Small intestine (tissue), 7 donors: ENCODE results near the gene UBE2I. TPM values are rescaled to one million over a fixed set of nuclear protein-coding genes. Genes with fewer than 3 reads are reported as not detected.

Experiments used
- DNase-seq, 2 donors: peaks; one replicate each; pipeline versions ENCODE4 v3.0.0 to v3.0.0-alpha.2; 2013
- FAIRE-seq: peaks from 2 replicates; lab custom pipeline; 2012; peaks lifted over from hg19 to GRCh38; lab: Jason Lieb, UNC
- H3K27ac ChIP-seq, 3 donors: one replicate each; pipeline ENCODE4 v1.5.1; 2013; ENCODE audit warnings: low read length in 2 of 3, mild to moderate bottlenecking in 2 of 3, control low read depth in 1 of 3, inconsistent platforms in 1 of 3, low read depth in 1 of 3, moderate library complexity in 1 of 3
- H3K27me3 ChIP-seq, 3 donors: one replicate each; pipeline ENCODE4 v1.6.1; 2013; ENCODE audit warnings: low read length in 3 of 3, inconsistent platforms in 1 of 3; ENCODE audit not compliant: control insufficient read depth in 3 of 3, insufficient read depth in 3 of 3
- H3K36me3 ChIP-seq, 3 donors: one replicate each; pipeline ENCODE4 v1.6.1; 2013; ENCODE audit warnings: low read length in 3 of 3, inconsistent platforms in 1 of 3, low read depth in 1 of 3, mild to moderate bottlenecking in 1 of 3, moderate library complexity in 1 of 3; ENCODE audit not compliant: control insufficient read depth in 3 of 3, insufficient read depth in 2 of 3
- H3K4me1 ChIP-seq, 3 donors: one replicate each; pipeline ENCODE4 v1.6.1; 2013; ENCODE audit warnings: low read length in 2 of 3, inconsistent platforms in 1 of 3, low read depth in 1 of 3, mild to moderate bottlenecking in 1 of 3, moderate library complexity in 1 of 3; ENCODE audit not compliant: control insufficient read depth in 3 of 3, insufficient read depth in 2 of 3
- H3K4me3 ChIP-seq, 3 donors: one replicate each; pipeline ENCODE4 v1.5.1; 2013; ENCODE audit warnings: low read length in 3 of 3, control low read depth in 1 of 3, inconsistent platforms in 1 of 3, low read depth in 1 of 3, mild to moderate bottlenecking in 1 of 3, moderate library complexity in 1 of 3
- H3K9me3 ChIP-seq, 2 donors: one replicate each; pipeline ENCODE4 v1.6.1; 2013; ENCODE audit warnings: low read depth in 1 of 2, low read length in 1 of 2; ENCODE audit not compliant: control insufficient read depth in 2 of 2, insufficient read depth in 1 of 2
- WGBS, 3 donors: extraction: QIAGEN DNeasy Blood & Tissue Kit; methylation state at CpG; one replicate each; pipeline ENCODE4 v1.1.7; 2013; 5-methylcytosine and 5-hydroxymethylcytosine counted together
- polyA plus RNA-seq, 4 donors: library from polyadenylated mRNA; stranded (reverse) in 3 of 4; unstranded in 1 of 4; fragments of 200-250 nt in 3 of 4; fragments of 120-200 nt in 1 of 4; gene quantifications; one replicate each; pipeline versions ENCODE4 v1.2.1 to v1.2.3, GENCODE V29; 2013
- donor health status: healthy with polysubstance abuse.
- donor health status: control.
- donor health status: control.
- donor health status: Bipolar disorder and iron deficiency.
- donor health status: healthy.

The UBE2I gene
- polyA plus RNA-seq, 4 donors, result 38.7 to 123 (median 64.8) TPM

GRCh38 chr16:1309888-1310831, 724 bp downstream of the UBE2I start:
- Histone ChIP-seq H3K4me1 (peaks cover 6 to 41% (median 6%) of the 10 kb centered on the region in 3 donors), H3K36me3 (peaks cover 5 to 39% (median 8%) of the 10 kb centered on the region in 3 donors), H3K4me3 (peak overlapping the region; percentile 78 to 95 (median 78)), H3K27me3 (no peaks in the 10 kb centered on the region), H3K9me3 (no peaks in the 10 kb centered on the region), H3K27ac (peak overlapping the region in 2 of 3 donors; percentile 59 to 95)
- DNase-seq (peak; percentile 56 to 72), FAIRE-seq (no peak)
- WGBS, 3 donors, result 0% methylated on average over 38 to 77 of the region's 77 CpGs

- peak overlapping the region in 1 of 3 donors; percentile 95 for H3K27ac ChIP-seq
- H3K4me1 ChIP-seq, result peaks cover 6 to 35% (median 6%) of the 10 kb centered on the region in 3 donors
- no peaks in the 10 kb centered on the region for H3K27me3 ChIP-seq
- peaks cover 10 to 46% (median 12%) of the 10 kb centered on the region in 3 donors for H3K36me3 ChIP-seq
- FAIRE-seq, result no peak
- peak overlapping the region; percentile 78 to 95 (median 78) for H3K4me3 ChIP-seq
- DNase-seq, result no peak
- 2% methylated on average over 14 of the region's 14 CpGs for WGBS, 3 donors
- H3K9me3 ChIP-seq, result no peaks in the 10 kb centered on the region
Measured at GRCh38 chr16:1310832-1311200, 1.4 kb downstream of the UBE2I start.

DNA sequence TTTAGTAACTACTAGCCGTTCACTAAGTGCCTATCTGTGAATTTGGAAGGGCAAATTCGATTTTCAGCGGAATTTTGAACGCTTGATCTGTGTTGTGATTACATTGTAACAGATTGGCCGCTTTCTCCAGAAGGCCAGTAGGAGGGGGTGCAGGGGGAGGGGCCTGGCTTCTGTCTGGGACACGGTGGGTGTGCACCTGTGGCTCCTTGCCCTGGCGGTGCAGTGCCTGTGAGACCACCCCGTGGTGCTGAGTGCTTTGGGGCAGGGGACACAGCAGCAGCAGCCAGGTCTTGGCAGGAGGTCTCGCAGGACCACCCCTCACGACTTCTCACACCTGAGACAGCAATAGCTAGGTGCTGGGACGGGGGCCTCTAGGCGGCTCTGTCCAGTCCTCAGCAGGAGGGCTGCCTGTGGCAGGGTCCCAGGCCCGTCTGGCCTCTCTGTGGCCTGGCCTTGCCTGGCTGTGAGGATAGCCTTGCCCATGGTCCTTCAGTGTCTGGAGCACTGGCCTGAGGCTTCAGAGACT, 1.8 kb downstream of the UBE2I start:
- no peaks in the 10 kb centered on the region for H3K9me3 ChIP-seq
- H3K4me1 ChIP-seq, result peaks cover 6 to 31% (median 6%) of the 10 kb centered on the region in 3 donors
- FAIRE-seq (no peak), DNase-seq (no peak)
- peaks cover 10 to 51% (median 15%) of the 10 kb centered on the region in 3 donors for H3K36me3 ChIP-seq
- peak overlapping the region in 1 of 3 donors; percentile 95 for H3K27ac ChIP-seq
- H3K27me3 ChIP-seq, result no peaks in the 10 kb centered on the region
- 8 to 15% (median 13%) methylated on average over 13 of the region's 13 CpGs for WGBS, 3 donors
- H3K4me3 ChIP-seq, result peak overlapping the region; percentile 78 to 95 (median 78)

GRCh38 chr16:1311738-1312466, 2.5 kb downstream of the UBE2I start:
- Histone ChIP-seq H3K36me3 (peaks cover 10 to 57% (median 20%) of the 10 kb centered on the region in 3 donors), H3K27me3 (no peaks in the 10 kb centered on the region), H3K4me1 (peaks cover 6 to 27% (median 6%) of the 10 kb centered on the region in 3 donors), H3K27ac (peak overlapping the region in 1 of 3 donors; percentile 95), H3K4me3 (peak overlapping the region in 2 of 3 donors; percentile 78 to 95), H3K9me3 (no peaks in the 10 kb centered on the region)
- FAIRE-seq (no peak), DNase-seq (peak in 1 of 2 donors; percentile 89)
- 25 to 40% (median 30%) methylated on average over 31 to 35 of the region's 35 CpGs for WGBS, 3 donors

DNA sequence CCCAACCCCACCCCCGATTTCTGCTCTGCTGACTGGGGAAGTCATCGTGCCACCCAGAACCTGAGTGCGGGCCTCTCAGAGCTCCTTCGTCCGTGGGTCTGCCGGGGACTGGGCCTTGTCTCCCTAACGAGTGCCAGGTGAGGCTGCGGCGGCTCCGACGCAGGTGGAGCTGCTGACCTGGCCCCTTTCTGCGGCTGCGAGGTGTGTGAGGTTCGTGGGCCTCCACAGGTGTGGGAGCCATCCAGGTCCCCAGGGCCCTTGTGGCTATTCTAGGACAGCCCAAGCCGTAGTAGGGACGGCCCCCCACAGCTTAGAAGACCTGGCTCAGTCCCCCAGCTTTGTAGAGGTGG, 3.0 kb downstream of the UBE2I start:
- Histone ChIP-seq H3K9me3 (no peaks in the 10 kb centered on the region), H3K27ac (peak overlapping the region in 1 of 3 donors; percentile 95), H3K4me1 (peaks cover 6 to 27% (median 6%) of the 10 kb centered on the region in 3 donors), H3K4me3 (peak overlapping the region in 1 of 3 donors; percentile 45), H3K27me3 (no peaks in the 10 kb centered on the region), H3K36me3 (peaks cover 12 to 60% (median 24%) of the 10 kb centered on the region in 3 donors)
- DNase-seq (no peak), FAIRE-seq (no peak)
- WGBS, 3 donors, result 59 to 68% (median 60%) methylated on average over 15 to 16 of the region's 16 CpGs

DNA sequence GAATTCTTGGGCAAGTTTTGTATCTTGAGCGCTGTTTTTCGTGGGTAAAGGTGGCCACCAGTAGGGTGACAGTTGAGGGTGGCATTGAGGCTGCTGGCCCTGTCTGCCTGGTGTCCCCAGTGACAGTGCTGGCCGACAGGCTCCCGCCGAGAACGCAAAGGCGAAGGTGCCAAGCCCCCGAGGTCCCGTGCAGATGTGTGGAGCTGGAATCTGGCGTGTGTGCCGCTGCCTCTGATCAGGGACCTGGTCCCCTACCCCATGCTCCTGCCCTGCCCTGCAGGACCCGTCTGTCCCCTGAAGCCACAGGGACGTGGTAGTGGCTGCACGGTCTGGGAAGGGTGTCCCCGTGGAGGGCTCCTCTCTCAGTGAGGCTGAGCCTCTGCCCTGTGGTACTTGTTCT, 3.5 kb downstream of the UBE2I start:
- no peaks in the 10 kb centered on the region for H3K27me3 ChIP-seq
- WGBS, 3 donors, result 83 to 89% (median 85%) methylated on average over 15 of the region's 15 CpGs
- peaks cover 6 to 27% (median 6%) of the 10 kb centered on the region in 3 donors for H3K4me1 ChIP-seq
- H3K4me3 ChIP-seq, result peak overlapping the region in 1 of 3 donors; percentile 45
- peak overlapping the region in 1 of 3 donors; percentile 95 for H3K27ac ChIP-seq
- no peak for FAIRE-seq
- DNase-seq, result no peak
- H3K36me3 ChIP-seq, result peaks cover 15 to 65% (median 28%) of the 10 kb centered on the region in 3 donors
- H3K9me3 ChIP-seq, result no peaks in the 10 kb centered on the region

- FAIRE-seq (no peak), DNase-seq (no peak)
- peaks cover 6 to 27% (median 6%) of the 10 kb centered on the region in 3 donors for H3K4me1 ChIP-seq
- H3K9me3 ChIP-seq, result no peaks in the 10 kb centered on the region
- no peak overlapping the region for H3K27ac ChIP-seq
- H3K36me3 ChIP-seq, result peaks cover 15 to 74% (median 33%) of the 10 kb centered on the region in 3 donors
- no peak overlapping the region for H3K4me3 ChIP-seq
- H3K27me3 ChIP-seq, result no peaks in the 10 kb centered on the region
- WGBS, 3 donors, result 88 to 90% (median 89%) methylated on average over 29 to 38 of the region's 38 CpGs
Measured at GRCh38 chr16:1313721-1314369, 4.4 kb downstream of the UBE2I start.
